ENCODE data around the gene HPCA. TPM values are rescaled to one million over a fixed set of nuclear protein-coding genes. Genes with fewer than 3 reads are reported as not detected.

Gene HPCA
- total RNA-seq, 6 experiments from 2014 or later, result not detected

DNA sequence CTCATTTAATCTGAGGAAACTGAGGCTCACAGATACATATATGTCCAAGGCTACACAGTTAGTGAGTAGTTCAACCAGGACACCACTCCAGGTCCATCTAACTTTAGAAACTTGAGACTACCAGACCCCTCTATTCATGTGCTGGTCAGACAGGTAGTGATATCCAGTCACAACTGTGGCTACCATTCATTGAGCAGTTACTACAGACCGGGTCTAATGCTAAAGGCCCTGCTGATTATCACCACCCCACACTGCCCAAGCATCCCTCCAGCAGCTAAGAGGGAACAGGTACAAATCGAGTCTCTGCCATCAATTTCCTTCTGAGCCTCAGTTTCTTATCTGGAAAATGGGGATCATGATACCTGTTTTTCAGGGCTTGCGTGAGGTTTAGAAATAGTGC, 5.3 kb downstream of the HPCA start:
- Histone ChIP-seq H3K4me1 (peaks cover 0 to 11% (median 0%) of the 10 kb centered on the region in 4 donors), H3K27ac (no peak overlapping the region), H3K9me3 (no peaks in the 10 kb centered on the region), H3K36me3 (no peaks in the 10 kb centered on the region), H3K27me3 (peaks cover 0 to 8% of the 10 kb centered on the region in 2 donors), H3K4me3 (no peak overlapping the region)
- DNase-seq (no peak), ATAC-seq (no peak)
- no CpG with 5 or more reads among the region's 3 CpGs for WGBS (ENCODE audit: insufficient coverage, low coverage, low lambda C conversion rate, missing lambda C conversion rate)
- intact Hi-C loops (cut with DNase I), result no loop called here
- no peak for TF ChIP-seq POLR2A (IDR thresholded peaks at IDR 0.05)
- TF ChIP-seq, protein P1, sequence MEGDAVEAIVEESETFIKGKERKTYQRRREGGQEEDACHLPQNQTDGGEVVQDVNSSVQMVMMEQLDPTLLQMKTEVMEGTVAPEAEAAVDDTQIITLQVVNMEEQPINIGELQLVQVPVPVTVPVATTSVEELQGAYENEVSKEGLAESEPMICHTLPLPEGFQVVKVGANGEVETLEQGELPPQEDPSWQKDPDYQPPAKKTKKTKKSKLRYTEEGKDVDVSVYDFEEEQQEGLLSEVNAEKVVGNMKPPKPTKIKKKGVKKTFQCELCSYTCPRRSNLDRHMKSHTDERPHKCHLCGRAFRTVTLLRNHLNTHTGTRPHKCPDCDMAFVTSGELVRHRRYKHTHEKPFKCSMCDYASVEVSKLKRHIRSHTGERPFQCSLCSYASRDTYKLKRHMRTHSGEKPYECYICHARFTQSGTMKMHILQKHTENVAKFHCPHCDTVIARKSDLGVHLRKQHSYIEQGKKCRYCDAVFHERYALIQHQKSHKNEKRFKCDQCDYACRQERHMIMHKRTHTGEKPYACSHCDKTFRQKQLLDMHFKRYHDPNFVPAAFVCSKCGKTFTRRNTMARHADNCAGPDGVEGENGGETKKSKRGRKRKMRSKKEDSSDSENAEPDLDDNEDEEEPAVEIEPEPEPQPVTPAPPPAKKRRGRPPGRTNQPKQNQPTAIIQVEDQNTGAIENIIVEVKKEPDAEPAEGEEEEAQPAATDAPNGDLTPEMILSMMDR (IDR thresholded peaks at IDR 0.05), result no peak

DNA sequence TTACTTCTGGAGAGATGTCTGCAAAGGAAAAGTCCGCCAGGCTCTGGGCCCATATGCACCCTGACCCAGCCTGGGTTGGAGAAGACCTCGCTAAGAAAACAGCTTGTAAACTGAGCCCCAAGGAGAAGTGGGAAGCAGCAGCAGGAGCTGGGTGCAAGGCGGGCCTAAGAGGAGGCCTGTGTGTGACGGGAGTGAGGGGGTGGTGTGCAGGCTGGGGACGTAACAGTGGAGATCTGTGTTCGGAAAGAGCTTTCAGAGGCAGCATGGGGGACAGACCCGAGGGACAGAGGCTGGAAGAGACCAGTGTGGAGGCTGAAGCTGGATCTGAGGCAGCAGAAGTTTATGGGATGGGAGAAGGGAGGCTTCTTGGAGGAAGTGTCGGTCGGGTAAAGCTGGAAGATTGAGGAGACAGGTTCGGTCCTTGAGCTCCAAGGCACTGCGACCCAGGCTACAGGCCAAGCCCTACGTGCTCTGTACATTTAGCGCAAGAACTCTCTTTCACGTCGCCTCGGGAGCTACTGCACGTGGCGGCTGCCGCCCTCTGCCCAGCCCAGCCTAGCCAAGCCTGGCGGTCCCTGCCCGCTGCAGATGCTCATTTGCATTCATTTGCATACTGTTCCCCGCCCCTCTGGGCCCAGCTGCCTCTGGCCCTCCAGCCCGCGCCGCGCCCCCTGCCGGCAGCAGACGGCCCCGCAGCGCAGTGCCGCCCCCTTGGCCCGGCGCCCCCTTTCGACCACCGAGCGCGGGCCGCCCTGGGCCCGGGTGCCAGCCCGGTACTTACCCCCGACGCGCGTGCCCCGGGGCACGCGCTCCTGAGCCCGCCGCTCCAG, 6.3 kb downstream of the HPCA start:
- 26% methylated on average over 23 of the region's 49 CpGs for WGBS (ENCODE audit: insufficient coverage, low coverage, low lambda C conversion rate, missing lambda C conversion rate)
- Histone ChIP-seq H3K4me1 (peaks cover 0 to 11% (median 0%) of the 10 kb centered on the region in 4 donors), H3K9me3 (no peaks in the 10 kb centered on the region), H3K27me3 (no peaks in the 10 kb centered on the region), H3K36me3 (no peaks in the 10 kb centered on the region), H3K27ac (no peak overlapping the region), H3K4me3 (peak overlapping the region; percentile 12 to 24 (median 21))
- intact Hi-C loops (cut with DNase I), result no loop called here
- DNase-seq (no peak), ATAC-seq (no peak)
- TF ChIP-seq, protein P1 (IDR thresholded peaks at IDR 0.05), result peak; percentile 18 to 34 (median 25)
- TF ChIP-seq POLR2A (IDR thresholded peaks at IDR 0.05), result no peak

DNA sequence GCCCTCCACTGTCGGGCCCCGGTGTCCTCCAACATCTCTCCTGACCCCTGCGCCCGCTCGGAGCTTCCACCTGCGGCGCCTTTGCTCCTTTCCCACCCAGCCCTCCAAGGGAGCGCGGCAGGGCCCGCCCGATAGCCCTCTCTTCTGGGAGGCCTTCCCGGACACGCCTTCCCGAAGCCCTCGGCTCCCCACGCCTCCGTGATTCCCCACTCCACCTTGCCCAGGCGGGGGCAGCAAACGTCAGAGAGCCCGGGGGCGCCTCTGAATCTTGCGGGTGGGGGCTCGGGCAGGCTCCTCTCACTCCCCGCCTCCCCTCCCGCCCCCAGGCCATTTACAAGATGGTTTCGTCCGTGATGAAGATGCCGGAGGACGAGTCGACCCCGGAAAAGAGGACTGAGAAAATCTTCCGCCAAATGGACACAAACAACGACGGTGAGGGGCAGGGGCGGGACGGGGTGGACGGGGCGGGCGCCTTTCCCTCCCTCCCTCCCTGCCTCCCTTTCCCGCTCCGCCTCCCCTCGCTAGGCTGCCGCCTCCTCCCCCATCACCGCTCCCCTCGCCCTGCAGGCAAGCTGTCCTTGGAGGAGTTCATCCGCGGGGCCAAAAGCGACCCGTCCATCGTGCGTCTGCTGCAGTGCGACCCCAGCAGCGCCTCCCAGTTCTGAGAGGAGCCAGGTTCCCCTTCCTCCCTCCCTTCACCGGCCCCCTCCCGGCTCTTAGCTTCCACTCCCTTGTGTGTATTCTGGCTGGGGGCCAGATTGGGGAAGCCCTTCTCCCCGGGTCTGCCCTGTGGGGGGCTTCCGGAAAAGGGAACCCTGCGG, 7.1 kb downstream of the HPCA start:
- Histone ChIP-seq H3K27ac (no peak overlapping the region), H3K36me3 (no peaks in the 10 kb centered on the region), H3K9me3 (no peaks in the 10 kb centered on the region), H3K4me3 (peak overlapping the region; percentile 12 to 24 (median 21)), H3K27me3 (no peaks in the 10 kb centered on the region), H3K4me1 (peaks cover 0 to 11% (median 0%) of the 10 kb centered on the region in 4 donors)
- intact Hi-C loops (cut with DNase I), result no loop called here
- 15% methylated on average over 14 of the region's 58 CpGs for WGBS (ENCODE audit: insufficient coverage, low coverage, low lambda C conversion rate, missing lambda C conversion rate)
- DNase-seq (peak in 1 of 3 donors; percentile 54), ATAC-seq (peak in 2 of 4 donors; percentile 36 to 41)
- no peak for TF ChIP-seq POLR2A (IDR thresholded peaks at IDR 0.05)
- TF ChIP-seq, protein P1 (IDR thresholded peaks at IDR 0.05), result peak in 2 of 4 donors; percentile 8 to 14

DNA sequence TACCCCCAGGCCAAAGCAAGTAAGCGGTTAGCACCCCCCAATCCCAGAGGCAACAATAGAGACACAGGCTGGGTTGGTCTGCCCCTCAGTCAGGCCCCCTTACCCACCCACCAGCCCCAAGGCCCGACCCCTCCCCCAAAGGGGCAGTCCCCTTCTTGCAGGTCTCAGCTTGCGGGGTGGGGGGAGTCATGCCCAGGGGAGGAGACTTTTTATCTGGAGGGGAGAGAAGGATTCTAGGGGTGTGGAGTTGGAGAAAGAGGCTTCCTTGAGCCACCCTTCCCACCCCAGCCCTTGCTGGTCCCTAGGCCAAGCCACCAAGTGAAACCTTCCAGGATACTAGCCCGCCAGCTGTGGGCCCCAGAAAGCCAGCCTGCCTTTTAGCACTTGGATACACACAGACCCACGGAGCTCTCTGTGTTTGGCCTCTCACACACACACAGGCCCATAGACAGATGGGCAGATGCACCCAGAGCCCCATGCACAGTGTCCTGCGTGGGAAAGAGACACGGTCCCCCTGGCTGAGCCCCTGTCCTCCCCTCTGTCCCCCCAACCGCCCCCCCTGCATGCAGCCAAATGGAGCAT, 7.8 kb downstream of the HPCA start:
- Histone ChIP-seq H3K36me3 (no peaks in the 10 kb centered on the region), H3K4me1 (peaks cover 0 to 11% (median 0%) of the 10 kb centered on the region in 4 donors), H3K27me3 (no peaks in the 10 kb centered on the region), H3K4me3 (no peak overlapping the region), H3K9me3 (no peaks in the 10 kb centered on the region), H3K27ac (no peak overlapping the region)
- 68% methylated on average over 3 of the region's 8 CpGs for WGBS (ENCODE audit: insufficient coverage, low coverage, low lambda C conversion rate, missing lambda C conversion rate)
- ATAC-seq (no peak), DNase-seq (peak in 1 of 3 donors; percentile 18)
- intact Hi-C loops (cut with DNase I), result no loop called here
- TF ChIP-seq, protein P1 (IDR thresholded peaks at IDR 0.05), result no peak
- TF ChIP-seq POLR2A (IDR thresholded peaks at IDR 0.05), result no peak
